ENCODE results near the gene NOP14. TPM values are rescaled to one million over a fixed set of nuclear protein-coding genes. Genes with fewer than 3 reads are reported as not detected.

Gene NOP14
- polyA plus RNA-seq, 1 of the 3 experiments (the other 2 are of a cell fraction), result 9.8 TPM

- DNase-seq, result no peak
- CTCF ChIA-PET, result interaction anchor here (1.0 to 3.2 kb wide), 2 partner anchors 10 to 14 kb away, joined by 3 to 12 read pairs; no protein-coding TSS in a partner anchor
- H3K27me3 ChIP-seq (ENCODE audit: insufficient read depth), result no peaks in the 10 kb centered on the region
Measured at GRCh38 chr4:2968381-2968780, 5.2 kb upstream of the NOP14 start.

More at GRCh38 chr4:2968381-2968780, 5.2 kb upstream of the NOP14 start:
- WGBS (ENCODE audit: low lambda C conversion rate), result 87% methylated on average over 3 of the region's 3 CpGs
- Histone ChIP-seq H3K36me3 (replicated peaks in 1 of 2; ENCODE audit: control insufficient read depth in 1 of 2, insufficient read depth in 2 of 2, low read length in 1 of 2) (no peaks in the 10 kb centered on the region), H3K9me2 (no peaks in the 10 kb centered on the region), H3K4me3 (ENCODE audit: low read depth in 2 of 2, low read length in 1 of 2) (no peak overlapping the region), H2AFZ (ENCODE audit: low read depth) (no peak overlapping the region), H3K9ac (no peak overlapping the region), H3K4me2 (no peak overlapping the region), H3F3A (replicated peaks; ENCODE audit: insufficient read depth) (no peaks in the 10 kb centered on the region), H3K27ac (ENCODE audit: low read depth in 2 of 2, low read length in 1 of 2) (no peak overlapping the region), H3K9me3 (no peaks in the 10 kb centered on the region), H4K20me1 (ENCODE audit: insufficient read depth) (no peaks in the 10 kb centered on the region), H3K79me2 (ENCODE audit: insufficient read depth) (no peaks in the 10 kb centered on the region), H3K4me1 (ENCODE audit: control insufficient read depth in 1 of 2, insufficient read depth in 2 of 2, low read depth in 1 of 2, low read length in 1 of 2) (peaks cover 0 to 4% of the 10 kb centered on the region in 2 experiments; a peak in 1 of 4 replicates)
- no peak for TF ChIP-seq NFIC (IDR thresholded peaks at IDR 0.05; ENCODE audit: borderline replicate concordance)
- TF ChIP-seq NRF1 (IDR thresholded peaks at IDR 0.05; ENCODE audit: low read depth, low read length), result no peak
- TF ChIP-seq TEAD4 (IDR thresholded peaks at IDR 0.05; ENCODE audit: borderline replicate concordance, insufficient read depth), result no peak
- no peak for TF ChIP-seq ZBTB33 (IDR thresholded peaks at IDR 0.05; ENCODE audit: borderline replicate concordance, low read depth)
- TF ChIP-seq REST (IDR thresholded peaks at IDR 0.05; ENCODE audit: low read depth, low read length), result no peak
- no peak for TF ChIP-seq FOSL2 (IDR thresholded peaks at IDR 0.05; ENCODE audit: borderline replicate concordance, low read depth)
- no peak for TF ChIP-seq RCOR1 (IDR thresholded peaks at IDR 0.05; ENCODE audit: low read length)
- no peak for TF ChIP-seq USF2 (IDR thresholded peaks at IDR 0.05; ENCODE audit: borderline replicate concordance, low read depth, low read length)
- TF ChIP-seq MAX (IDR thresholded peaks at IDR 0.05; ENCODE audit: low read depth), result no peak
- TF ChIP-seq TAF1 (IDR thresholded peaks at IDR 0.05; ENCODE audit: borderline replicate concordance, low read depth, low read length), result no peak
- no peak for TF ChIP-seq FOXJ3 (CRISPR knock-in tag; IDR thresholded peaks at IDR 0.05)
- TF ChIP-seq TCF12 (IDR thresholded peaks at IDR 0.05), result no peak
- no peak for TF ChIP-seq GABPA (IDR thresholded peaks at IDR 0.05; ENCODE audit: low read depth)
- TF ChIP-seq RAD21 (IDR thresholded peaks at IDR 0.05; ENCODE audit: low read length), result no peak
- no peak for TF ChIP-seq MEF2A (IDR thresholded peaks at IDR 0.05; ENCODE audit: borderline replicate concordance, low read depth)
- POLR2A ChIA-PET, result no interaction called here

Measured in SK-N-SH (cell line).